Activated T-helper 1 cell treated with Interleukin-2 at 50 U/mL for 16 hours (primary cell): Measurements from ENCODE around the gene PTCH1.

Experiments used
- DNase-seq: peaks from one replicate; pipeline ENCODE4 v3.0.0-alpha.2; 2020; ENCODE audit warnings: low read depth

Gene PTCH1

GRCh38 chr9:95463148-95464060 lies 53.4 kb downstream of the PTCH1 start:
- no peak for DNase-seq

DNA sequence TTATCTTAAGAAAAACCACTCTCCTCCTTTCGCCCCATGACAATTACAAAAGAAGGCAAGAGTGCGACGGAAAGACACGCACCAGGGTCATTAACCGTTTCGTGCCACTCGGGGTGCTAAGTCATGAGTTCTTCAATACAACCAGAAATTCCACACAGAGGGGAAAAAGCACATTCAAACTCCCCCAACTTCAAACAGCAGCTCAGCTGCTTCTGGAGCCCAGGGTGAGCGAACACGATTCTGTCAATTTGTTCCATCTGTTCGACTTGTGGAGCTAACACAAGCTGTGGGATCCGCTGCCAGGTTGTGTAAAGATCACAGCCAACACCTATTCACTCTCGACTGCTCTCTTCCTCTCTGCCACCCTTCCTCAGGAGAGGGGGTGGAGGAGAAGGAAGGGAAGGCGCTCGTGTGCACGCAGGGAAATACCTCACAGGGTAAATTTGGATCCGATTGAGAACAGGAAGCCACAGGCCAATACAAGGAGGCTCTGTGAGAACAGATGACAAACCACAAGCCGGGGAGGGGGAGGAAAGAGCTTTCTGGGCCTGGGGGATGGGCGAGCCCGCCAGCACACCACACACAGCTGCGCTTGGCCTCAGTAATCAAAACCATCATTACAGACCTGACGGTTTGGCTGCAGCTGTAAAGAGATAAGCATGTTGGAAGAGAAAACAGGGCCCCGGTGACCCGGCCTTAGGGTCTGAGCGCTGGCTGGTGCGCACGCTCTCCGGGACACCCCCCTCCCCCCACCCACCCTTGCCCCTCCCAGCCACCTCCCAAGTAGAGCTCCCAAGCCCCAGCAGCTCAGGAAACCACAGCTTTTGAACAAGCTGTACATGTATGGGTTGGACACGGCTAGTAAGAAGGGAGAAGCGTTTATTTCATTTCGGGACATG lies 54.3 kb downstream of the PTCH1 start:
- peak; percentile 48 for DNase-seq

- DNase-seq, result no peak
These were observed 55.1 kb downstream of the PTCH1 start for GRCh38 chr9:95461448-95462248.

DNA sequence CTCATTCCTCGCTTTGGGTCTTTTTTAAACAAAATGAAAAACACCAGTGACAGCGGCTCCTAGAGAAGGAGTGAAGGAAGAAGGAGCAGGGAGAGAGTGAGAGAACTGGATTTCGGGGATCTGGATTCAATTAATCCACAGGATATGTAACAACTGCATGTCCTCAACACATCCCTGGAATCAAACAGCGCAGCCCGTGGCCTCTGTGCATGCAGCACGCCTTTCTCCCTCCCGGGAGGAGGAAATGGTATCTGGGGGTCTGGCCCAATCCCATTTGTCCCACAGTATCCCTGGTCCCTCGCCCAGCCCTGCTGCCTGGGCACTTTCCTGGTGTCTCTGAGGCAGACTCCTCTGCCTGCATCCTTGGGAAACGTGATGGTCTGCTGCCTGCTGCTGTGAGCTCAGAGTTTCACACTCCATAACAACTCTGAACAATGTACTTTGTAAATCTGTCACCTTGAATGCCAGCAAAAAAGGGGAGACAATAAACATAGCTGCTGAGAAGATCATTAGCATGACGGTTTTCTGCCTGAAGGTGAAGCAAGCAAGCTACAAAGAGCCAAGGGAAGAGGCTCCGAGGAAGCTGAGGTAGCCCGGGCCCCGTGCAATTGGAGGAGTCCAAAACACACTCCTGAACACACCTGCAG lies 56.1 kb downstream of the PTCH1 start:
- no peak for DNase-seq

DNA sequence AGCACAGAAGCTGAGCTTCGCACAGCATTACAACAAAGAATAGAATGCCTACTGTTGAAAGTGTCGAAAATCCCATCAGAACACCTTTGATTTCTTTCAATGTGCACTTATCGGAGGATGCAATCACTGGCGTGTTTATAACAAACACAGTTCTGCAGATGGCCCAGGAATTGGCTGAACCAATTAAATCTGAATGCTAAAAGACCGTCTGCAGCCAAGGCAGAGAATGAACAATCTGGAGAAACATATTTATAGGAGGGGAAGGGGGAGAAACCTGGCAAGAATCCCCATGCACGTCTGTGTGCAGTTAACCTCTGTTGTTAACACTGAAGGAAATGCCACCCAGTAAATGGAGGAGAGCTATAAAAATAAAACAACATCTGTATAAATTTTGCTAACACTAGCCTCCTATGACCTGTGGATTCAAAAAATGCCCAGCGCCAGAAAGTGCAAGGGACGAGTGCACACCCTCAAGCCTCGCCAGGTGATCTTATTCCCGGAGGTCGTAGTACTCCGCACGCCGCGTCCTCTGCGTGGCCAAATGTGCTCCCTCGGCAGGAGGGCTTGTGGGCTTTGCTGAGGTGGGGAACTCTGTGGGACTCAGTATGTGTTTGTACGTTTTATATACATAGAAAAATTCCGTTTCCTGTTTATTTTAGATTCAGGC lies 56.8 kb downstream of the PTCH1 start:
- no peak for DNase-seq

DNA sequence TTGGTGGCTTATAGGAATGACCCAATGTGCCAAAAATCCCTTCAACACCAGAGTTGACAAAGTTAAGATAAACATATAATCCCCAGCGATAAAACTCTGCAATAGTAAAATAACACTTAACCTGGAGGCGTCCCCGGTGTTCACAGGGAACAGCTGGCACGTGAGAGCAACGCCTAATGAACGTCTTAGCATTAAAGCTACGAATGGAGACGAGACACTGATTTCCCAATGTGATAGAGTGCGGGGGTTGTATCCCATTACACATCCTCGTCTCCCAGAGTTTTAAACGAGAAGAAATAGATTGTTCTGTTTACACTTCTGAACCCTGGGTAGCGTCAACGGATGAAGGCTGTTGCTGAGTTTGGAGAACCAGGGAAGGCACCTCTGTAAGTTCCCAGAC lies 57.6 kb downstream of the PTCH1 start:
- no peak for DNase-seq

DNA sequence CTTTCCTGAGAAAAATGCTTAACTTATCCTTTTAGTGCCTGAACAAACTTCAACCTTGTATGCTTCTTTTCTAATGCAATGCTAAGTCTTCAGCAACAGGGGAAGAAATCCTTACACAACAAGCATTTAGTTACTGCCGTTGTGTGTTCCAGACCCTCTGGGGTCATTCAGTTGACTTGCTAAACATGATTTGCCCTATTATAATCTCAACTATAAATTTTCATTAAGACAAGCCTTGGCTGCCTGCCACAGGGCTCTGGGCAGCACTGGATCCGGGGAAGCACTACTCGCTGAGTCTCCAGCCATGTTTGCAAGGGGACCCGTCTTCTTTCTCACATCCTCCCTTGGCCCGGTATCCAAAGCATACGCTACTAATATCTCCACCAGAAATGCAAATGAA lies 58.1 kb downstream of the PTCH1 start:
- DNase-seq, result no peak

- no peak for DNase-seq
These were observed 59.0 kb downstream of the PTCH1 start for GRCh38 chr9:95457769-95458168.

GRCh38 chr9:95455714-95456113 lies 61.1 kb downstream of the PTCH1 start:
- DNase-seq, result no peak

- no peak for DNase-seq
These were observed 64.6 kb downstream of the PTCH1 start for GRCh38 chr9:95452176-95452575.

DNA sequence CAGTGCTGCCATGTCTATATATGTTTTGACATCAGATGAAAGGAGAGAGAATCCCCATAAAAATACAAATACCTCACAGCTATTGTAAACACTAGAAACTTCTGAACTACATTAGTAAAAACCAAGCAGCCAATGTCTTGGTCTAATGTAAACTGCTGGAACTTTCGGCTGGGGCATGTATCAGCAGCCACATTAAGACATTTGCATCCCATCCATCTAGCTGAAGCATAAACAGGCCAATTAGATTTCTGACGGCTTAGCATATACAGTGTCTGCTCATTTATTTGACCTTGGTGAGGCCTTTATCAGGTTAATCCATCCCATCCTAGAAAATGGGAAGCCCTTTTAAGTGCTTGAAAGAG lies 65.7 kb downstream of the PTCH1 start:
- no peak for DNase-seq

- no peak for DNase-seq
These were observed 66.4 kb downstream of the PTCH1 start for GRCh38 chr9:95450171-95451064.

DNA sequence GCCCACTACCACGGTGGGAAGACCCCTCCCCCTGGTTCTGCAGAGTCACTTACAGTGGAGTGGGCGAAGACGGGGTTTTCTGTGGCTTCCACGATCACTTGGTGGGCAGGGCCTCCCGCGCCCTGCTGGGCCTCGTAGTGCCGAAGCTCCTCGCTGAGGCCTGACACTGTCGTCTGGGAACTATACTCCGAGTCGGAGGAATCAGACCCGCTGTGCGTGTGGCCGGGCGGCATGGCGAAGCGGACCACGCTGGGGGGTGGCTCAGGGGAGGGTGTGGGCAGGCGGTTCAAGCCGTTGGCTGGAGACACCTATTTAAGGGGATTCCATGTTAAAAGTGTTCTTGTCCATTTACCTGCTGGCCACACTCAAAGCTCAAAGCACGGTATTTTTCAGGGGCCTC lies 67.8 kb downstream of the PTCH1 start:
- DNase-seq, result no peak

- no peak for DNase-seq
These were observed 68.9 kb downstream of the PTCH1 start for GRCh38 chr9:95447660-95448420.

DNA sequence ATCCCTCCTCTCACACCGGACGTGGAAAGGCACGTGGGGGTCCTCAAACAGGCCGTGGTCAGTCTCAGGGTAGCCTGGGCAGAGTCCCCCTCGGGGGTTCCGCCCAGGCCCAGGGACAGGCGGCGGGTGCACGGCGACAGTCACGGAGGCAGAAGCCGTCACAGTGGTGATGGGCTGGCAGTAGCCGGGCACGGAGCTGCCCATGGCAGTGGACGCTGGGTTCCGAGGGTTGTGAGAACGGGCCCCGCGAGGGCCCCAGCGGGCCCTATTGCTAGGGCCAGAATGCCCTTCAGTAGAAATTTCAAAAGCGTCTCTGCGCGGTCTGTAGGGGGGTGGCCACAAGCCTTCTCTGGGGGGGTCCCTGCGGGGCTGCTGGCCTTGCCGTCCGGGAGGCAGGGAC lies 69.8 kb downstream of the PTCH1 start:
- no peak for DNase-seq

DNA sequence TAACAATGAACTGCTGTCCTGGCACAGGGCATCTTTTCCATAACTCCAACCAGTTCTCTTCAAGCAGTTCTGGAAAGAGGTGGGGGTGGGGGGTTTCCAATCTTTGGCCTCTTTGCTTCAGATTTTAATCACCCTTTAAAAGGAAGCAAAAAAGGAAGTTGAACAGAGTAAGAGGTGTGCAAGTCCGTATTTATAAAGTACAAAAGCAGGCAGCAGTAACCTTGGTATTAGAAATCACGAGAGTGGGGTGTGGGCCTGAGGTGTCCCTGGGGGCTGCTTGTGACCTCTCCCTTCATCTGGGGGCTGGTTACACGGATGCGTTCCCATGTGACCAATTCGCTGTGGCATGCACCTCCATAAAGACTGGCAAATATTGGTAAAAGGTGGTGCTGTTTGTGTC lies 70.5 kb downstream of the PTCH1 start:
- no peak for DNase-seq

DNA sequence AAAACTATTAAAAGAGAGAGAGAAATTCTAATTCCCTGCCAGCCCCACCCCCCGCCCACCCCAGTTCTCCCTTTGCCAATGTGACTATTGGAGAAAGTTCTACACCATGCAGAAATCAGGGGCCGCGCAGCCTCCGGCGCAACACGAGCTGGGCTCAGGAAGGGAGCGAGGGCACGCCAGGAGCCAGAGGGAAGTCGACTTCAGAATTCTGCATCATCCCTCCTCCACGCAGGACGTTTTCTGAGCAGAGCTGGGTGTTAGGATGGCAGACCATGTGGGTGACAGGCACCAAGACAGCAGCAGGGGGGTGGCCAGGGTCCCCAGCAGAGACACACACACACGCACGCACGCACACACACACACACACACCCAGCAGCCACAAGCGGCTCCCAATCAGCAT lies 72.6 kb downstream of the PTCH1 start:
- no peak for DNase-seq

DNA sequence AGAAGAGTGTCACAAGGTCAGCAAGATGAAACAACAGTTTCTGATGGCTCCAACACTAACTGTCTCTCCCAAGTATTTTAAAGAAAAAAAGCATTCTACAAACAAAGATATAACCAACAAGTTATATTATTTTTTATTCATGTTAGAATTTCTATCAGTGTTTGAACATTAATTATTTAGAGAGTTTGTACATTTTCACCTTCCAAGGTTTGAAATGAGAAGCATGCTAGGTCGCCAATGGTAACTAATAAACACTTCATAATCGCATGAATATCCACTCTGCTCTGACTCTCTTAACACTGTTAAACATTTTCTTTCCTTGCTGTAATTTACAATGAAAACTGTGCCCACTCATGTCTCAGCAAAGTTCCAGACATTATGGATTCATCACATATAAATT lies 73.5 kb downstream of the PTCH1 start:
- DNase-seq, result no peak

DNA sequence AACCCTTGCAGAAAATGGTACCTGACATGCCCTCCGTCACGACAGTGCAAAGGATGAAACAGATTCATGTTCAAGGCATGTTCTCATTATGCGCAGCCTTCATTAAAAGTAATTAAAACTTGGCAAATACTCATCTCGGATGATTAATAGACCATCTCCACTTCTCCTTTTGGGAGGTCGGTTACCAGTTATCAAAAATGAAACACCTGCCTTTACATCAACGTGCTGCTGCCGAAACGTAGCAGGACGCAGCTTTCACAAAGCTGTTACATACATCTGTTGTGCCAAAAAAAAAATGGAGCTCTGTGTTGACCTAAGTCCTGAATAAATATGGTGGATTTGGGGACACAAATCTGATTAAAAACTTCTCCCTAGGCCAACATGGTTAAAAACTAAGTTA lies 75.7 kb downstream of the PTCH1 start:
- DNase-seq, result no peak
